ENCODE data around the gene SPTLC2. TPM values are rescaled to one million over a fixed set of nuclear protein-coding genes. Genes with fewer than 3 reads are reported as not detected.
"Not testable (repeated sequence)": the region's sequence is repeated elsewhere in the genome, so short reads cannot be mapped to it uniquely, and the experiment has no call there.

The SPTLC2 gene
- total RNA-seq, 1 experiment from 2014 or later, result 44.7 TPM

GRCh38 chr14:77663293-77663692, 46.9 kb upstream of the SPTLC2 start:
- H4K20me1 ChIP-seq (ENCODE audit: insufficient read depth), result no peaks in the 10 kb centered on the region
- POLR2A ChIA-PET, result no interaction called here
- H3K4me2 ChIP-seq (ENCODE audit: low read length), result no peak overlapping the region
- no peaks in the 10 kb centered on the region for H3K4me1 ChIP-seq (ENCODE audit: control insufficient read depth in 1 of 2, insufficient read depth in 2 of 2, low read length in 2 of 2)
- no peak overlapping the region for H2AFZ ChIP-seq (ENCODE audit: low read depth, low read length, poor library complexity, severe bottlenecking)
- intact Hi-C loops (cut with micrococcal nuclease), result no loop called here
- ATAC-seq (no peak), DNase-seq (ENCODE audit: low read depth, low spot score) (no peak)
- H3K9ac ChIP-seq (ENCODE audit: low read length), result no peak overlapping the region
- no peak for TF ChIP-seq SRF (IDR thresholded peaks at IDR 0.05; ENCODE audit: low read depth)
- TF ChIP-seq TCF7L2 (IDR thresholded peaks at IDR 0.05; ENCODE audit: borderline replicate concordance, extremely low read depth, insufficient read depth, insufficient read length), result no peak
- no peak for TF ChIP-seq POLR2A (IDR thresholded peaks at IDR 0.05; ENCODE audit: borderline replicate concordance, extremely low read depth, insufficient read depth, insufficient read length)
- no peak for TF ChIP-seq EZH2phosphoT487 (IDR thresholded peaks at IDR 0.05; ENCODE audit: borderline replicate concordance)
- no peak for TF ChIP-seq EZH2 (IDR thresholded peaks at IDR 0.05)
- no peak for TF ChIP-seq SP1 (IDR thresholded peaks at IDR 0.05; ENCODE audit: low read depth)
- TF ChIP-seq, protein P1, sequence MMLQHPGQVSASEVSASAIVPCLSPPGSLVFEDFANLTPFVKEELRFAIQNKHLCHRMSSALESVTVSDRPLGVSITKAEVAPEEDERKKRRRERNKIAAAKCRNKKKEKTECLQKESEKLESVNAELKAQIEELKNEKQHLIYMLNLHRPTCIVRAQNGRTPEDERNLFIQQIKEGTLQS (IDR thresholded peaks at IDR 0.05), result no peak
- no peak for TF ChIP-seq POLR2AphosphoS5 (IDR thresholded peaks at IDR 0.05; ENCODE audit: low read depth, low read length)
- TF ChIP-seq, protein P2, sequence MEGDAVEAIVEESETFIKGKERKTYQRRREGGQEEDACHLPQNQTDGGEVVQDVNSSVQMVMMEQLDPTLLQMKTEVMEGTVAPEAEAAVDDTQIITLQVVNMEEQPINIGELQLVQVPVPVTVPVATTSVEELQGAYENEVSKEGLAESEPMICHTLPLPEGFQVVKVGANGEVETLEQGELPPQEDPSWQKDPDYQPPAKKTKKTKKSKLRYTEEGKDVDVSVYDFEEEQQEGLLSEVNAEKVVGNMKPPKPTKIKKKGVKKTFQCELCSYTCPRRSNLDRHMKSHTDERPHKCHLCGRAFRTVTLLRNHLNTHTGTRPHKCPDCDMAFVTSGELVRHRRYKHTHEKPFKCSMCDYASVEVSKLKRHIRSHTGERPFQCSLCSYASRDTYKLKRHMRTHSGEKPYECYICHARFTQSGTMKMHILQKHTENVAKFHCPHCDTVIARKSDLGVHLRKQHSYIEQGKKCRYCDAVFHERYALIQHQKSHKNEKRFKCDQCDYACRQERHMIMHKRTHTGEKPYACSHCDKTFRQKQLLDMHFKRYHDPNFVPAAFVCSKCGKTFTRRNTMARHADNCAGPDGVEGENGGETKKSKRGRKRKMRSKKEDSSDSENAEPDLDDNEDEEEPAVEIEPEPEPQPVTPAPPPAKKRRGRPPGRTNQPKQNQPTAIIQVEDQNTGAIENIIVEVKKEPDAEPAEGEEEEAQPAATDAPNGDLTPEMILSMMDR (IDR thresholded peaks at IDR 0.05 in 2 of 3, conservative IDR thresholded peaks at IDR 0.05 in 1 of 3; ENCODE audit: borderline replicate concordance in 1 of 3, insufficient read depth in 1 of 3, low read depth in 2 of 3, low read length in 2 of 3), result no peak
- TF ChIP-seq, protein P3, sequence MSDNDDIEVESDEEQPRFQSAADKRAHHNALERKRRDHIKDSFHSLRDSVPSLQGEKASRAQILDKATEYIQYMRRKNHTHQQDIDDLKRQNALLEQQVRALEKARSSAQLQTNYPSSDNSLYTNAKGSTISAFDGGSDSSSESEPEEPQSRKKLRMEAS (IDR thresholded peaks at IDR 0.05), result no peak
- TF ChIP-seq CBX3 (IDR thresholded peaks at IDR 0.05; ENCODE audit: low read depth), result no peak
- TF ChIP-seq YY1 (IDR thresholded peaks at IDR 0.05; ENCODE audit: extremely low read depth, insufficient replicate concordance, low read depth, low read length), result no peak
- TF ChIP-seq CEBPB (IDR thresholded peaks at IDR 0.05; ENCODE audit: low read depth), result no peak
- TF ChIP-seq, protein P4, sequence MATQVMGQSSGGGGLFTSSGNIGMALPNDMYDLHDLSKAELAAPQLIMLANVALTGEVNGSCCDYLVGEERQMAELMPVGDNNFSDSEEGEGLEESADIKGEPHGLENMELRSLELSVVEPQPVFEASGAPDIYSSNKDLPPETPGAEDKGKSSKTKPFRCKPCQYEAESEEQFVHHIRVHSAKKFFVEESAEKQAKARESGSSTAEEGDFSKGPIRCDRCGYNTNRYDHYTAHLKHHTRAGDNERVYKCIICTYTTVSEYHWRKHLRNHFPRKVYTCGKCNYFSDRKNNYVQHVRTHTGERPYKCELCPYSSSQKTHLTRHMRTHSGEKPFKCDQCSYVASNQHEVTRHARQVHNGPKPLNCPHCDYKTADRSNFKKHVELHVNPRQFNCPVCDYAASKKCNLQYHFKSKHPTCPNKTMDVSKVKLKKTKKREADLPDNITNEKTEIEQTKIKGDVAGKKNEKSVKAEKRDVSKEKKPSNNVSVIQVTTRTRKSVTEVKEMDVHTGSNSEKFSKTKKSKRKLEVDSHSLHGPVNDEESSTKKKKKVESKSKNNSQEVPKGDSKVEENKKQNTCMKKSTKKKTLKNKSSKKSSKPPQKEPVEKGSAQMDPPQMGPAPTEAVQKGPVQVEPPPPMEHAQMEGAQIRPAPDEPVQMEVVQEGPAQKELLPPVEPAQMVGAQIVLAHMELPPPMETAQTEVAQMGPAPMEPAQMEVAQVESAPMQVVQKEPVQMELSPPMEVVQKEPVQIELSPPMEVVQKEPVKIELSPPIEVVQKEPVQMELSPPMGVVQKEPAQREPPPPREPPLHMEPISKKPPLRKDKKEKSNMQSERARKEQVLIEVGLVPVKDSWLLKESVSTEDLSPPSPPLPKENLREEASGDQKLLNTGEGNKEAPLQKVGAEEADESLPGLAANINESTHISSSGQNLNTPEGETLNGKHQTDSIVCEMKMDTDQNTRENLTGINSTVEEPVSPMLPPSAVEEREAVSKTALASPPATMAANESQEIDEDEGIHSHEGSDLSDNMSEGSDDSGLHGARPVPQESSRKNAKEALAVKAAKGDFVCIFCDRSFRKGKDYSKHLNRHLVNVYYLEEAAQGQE (IDR thresholded peaks at IDR 0.05; ENCODE audit: low read depth), result no peak
- TF ChIP-seq RAD21 (IDR thresholded peaks at IDR 0.05; ENCODE audit: low read depth), result no peak
- RAD21 ChIA-PET (ENCODE audit: low non-redundant PET in 1 of 2, low total read pairs in 2 of 2, uncharacterized antibody in 2 of 2, unreplicated experiment in 2 of 2), result no interaction called here
- no peaks in the 10 kb centered on the region for H3K9me3 ChIP-seq (ENCODE audit: control insufficient read depth in 1 of 2, insufficient read depth in 1 of 2, low read depth in 1 of 2, low read length in 2 of 2)
- no peaks in the 10 kb centered on the region for H3K36me3 ChIP-seq (ENCODE audit: control insufficient read depth in 1 of 2, insufficient read depth in 2 of 2, low read length in 2 of 2)
- H3K4me3 ChIP-seq (replicated peaks in 1 of 2; ENCODE audit: low read depth in 1 of 2, low read length in 2 of 2), result no peak overlapping the region
- no peak overlapping the region for H3K27ac ChIP-seq (ENCODE audit: low read depth, low read length)
- H3K79me2 ChIP-seq (ENCODE audit: insufficient read depth, low read length), result no peaks in the 10 kb centered on the region
- H3K27me3 ChIP-seq (ENCODE audit: insufficient read depth, low read length), result no peaks in the 10 kb centered on the region
- H3K9me2 ChIP-seq (ENCODE audit: insufficient read depth), result no peaks in the 10 kb centered on the region
- no TSS peak for BruUV-seq (replicated peaks)
- CTCF ChIA-PET, result no interaction called here

DNA sequence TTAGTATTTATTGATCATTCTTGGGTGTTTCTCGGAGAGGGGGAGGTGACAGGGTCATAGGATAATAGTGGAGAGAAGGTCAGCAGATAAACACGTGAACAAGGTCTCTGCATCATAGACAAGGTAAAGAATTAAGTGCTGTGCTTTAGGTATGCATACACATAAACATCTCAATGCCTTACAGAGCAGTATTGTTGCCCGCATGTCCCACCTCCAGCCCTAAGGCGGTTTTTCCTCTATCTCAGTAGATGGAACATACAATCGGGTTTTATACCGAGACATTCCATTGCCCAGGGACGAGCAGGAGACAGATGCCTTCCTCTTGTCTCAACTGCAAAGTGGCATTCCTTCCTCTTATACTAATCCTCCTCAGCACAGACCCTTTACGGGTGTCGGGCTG, 45.1 kb upstream of the SPTLC2 start:
- H4K20me1 ChIP-seq (ENCODE audit: insufficient read depth); H2AFZ ChIP-seq (ENCODE audit: low read depth, low read length, poor library complexity, severe bottlenecking); H3K9me3 ChIP-seq (ENCODE audit: control insufficient read depth in 1 of 2, insufficient read depth in 1 of 2, low read depth in 1 of 2, low read length in 2 of 2); H3K27ac ChIP-seq (ENCODE audit: low read depth, low read length); BruUV-seq (replicated peaks); DNase-seq (ENCODE audit: low read depth, low spot score); POLR2A ChIA-PET; RAD21 ChIA-PET (ENCODE audit: low non-redundant PET in 1 of 2, low total read pairs in 2 of 2, uncharacterized antibody in 2 of 2, unreplicated experiment in 2 of 2); H3K4me1 ChIP-seq (ENCODE audit: control insufficient read depth in 1 of 2, insufficient read depth in 2 of 2, low read length in 2 of 2); ATAC-seq; H3K4me3 ChIP-seq (replicated peaks in 1 of 2; ENCODE audit: low read depth in 1 of 2, low read length in 2 of 2); CTCF ChIA-PET; H3K79me2 ChIP-seq (ENCODE audit: insufficient read depth, low read length); H3K4me2 ChIP-seq (ENCODE audit: low read length); intact Hi-C loops (cut with micrococcal nuclease); H3K27me3 ChIP-seq (ENCODE audit: insufficient read depth, low read length); H3K9ac ChIP-seq (ENCODE audit: low read length); H3K9me2 ChIP-seq (ENCODE audit: insufficient read depth); H3K36me3 ChIP-seq (ENCODE audit: control insufficient read depth in 1 of 2, insufficient read depth in 2 of 2, low read length in 2 of 2): not testable (repeated sequence)
